ENCODE results near the gene STXBP1. TPM values are rescaled to one million over a fixed set of nuclear protein-coding genes. Genes with fewer than 3 reads are reported as not detected.

The STXBP1 gene
- polyA plus RNA-seq, 3 donors: 0.27 to 0.59 TPM; not detected in 1

GRCh38 chr9:127611603-127611898 lies 526 bp upstream of the STXBP1 start:
- H3K27ac Mint-ChIP-seq: peak overlapping the region in 6 of 7 donors; percentile 76 to 88 (median 82)
- H3K27me3 Mint-ChIP-seq (ENCODE audit: low read depth in 3 of 3): peaks cover 42 to 56% (median 51%) of the 10 kb centered on the region in 3 donors
- H3K9me3 Mint-ChIP-seq: peaks cover 0 to 8% (median 0%) of the 10 kb centered on the region in 7 donors
- H3K27me3 ChIP-seq (ENCODE audit: control insufficient read depth in 2 of 2, insufficient read depth in 2 of 2, low read length in 2 of 2): peaks cover 17 to 30% of the 10 kb centered on the region in 2 donors
- peak overlapping the region; percentile 82 for H3K4me2 ChIP-seq (replicated peaks; ENCODE audit: extremely low read depth, low read length, poor library complexity, severe bottlenecking)
- H3K4me3 ChIP-seq (replicated peaks in 1 of 3; ENCODE audit: low read depth in 2 of 3, low read length in 3 of 3): peak overlapping the region; percentile 48 to 83 (median 56)
- DNase-seq: no peak
- WGBS (ENCODE audit: insufficient coverage): under 1% methylated on average over 11 of the region's 11 CpGs
- peak overlapping the region in 1 of 2 donors; percentile 56 for H3K27ac ChIP-seq (ENCODE audit: low read depth in 1 of 2, low read length in 2 of 2)
- no peaks in the 10 kb centered on the region for H3K36me3 ChIP-seq (replicated peaks in 1 of 2; ENCODE audit: control insufficient read depth in 1 of 2, insufficient read depth in 2 of 2, low read length in 2 of 2)
- H3K9ac ChIP-seq (ENCODE audit: insufficient read depth, low read length, poor library complexity, severe bottlenecking): peak overlapping the region; percentile 63
- no peaks in the 10 kb centered on the region for H3K79me2 ChIP-seq (ENCODE audit: insufficient read depth, low read length)
- H4K20me1 ChIP-seq (ENCODE audit: insufficient read depth, low read length): no peaks in the 10 kb centered on the region
- peaks cover 42 to 49% of the 10 kb centered on the region in 2 donors for H3K4me1 ChIP-seq (ENCODE audit: control insufficient read depth in 1 of 2, insufficient read depth in 2 of 2, low read length in 2 of 2)
- peaks cover 5% of the 10 kb centered on the region in 2 donors for H3K36me3 Mint-ChIP-seq
- no peak for TF ChIP-seq CTCF (IDR thresholded peaks at IDR 0.05)
- peak overlapping the region; percentile 91 to 94 for H3K4me3 Mint-ChIP-seq
- peaks cover 37% of the 10 kb centered on the region for H3K4me1 Mint-ChIP-seq
- intact Hi-C loops (cut with micrococcal nuclease): loop anchor here in 1 of 2 donors (10.0 kb wide), 1 partner anchor 113 kb away; no protein-coding TSS in a partner anchor
- peak overlapping the region; percentile 82 for H2AFZ ChIP-seq (ENCODE audit: insufficient read depth, low read depth, low read length, poor library complexity, severe bottlenecking)
- no peaks in the 10 kb centered on the region for H3K9me3 ChIP-seq (replicated peaks in 1 of 2; ENCODE audit: control insufficient read depth in 1 of 2, insufficient read depth in 1 of 2, low read length in 2 of 2)

- H3K36me3 ChIP-seq (replicated peaks in 1 of 2; ENCODE audit: control insufficient read depth in 1 of 2, insufficient read depth in 2 of 2, low read length in 2 of 2): no peaks in the 10 kb centered on the region
- intact Hi-C loops (cut with micrococcal nuclease): loop anchor here in 1 of 2 donors (10.0 kb wide), 1 partner anchor 112 kb away; no protein-coding TSS in a partner anchor
- no peaks in the 10 kb centered on the region for H3K9me3 ChIP-seq (replicated peaks in 1 of 2; ENCODE audit: control insufficient read depth in 1 of 2, insufficient read depth in 1 of 2, low read length in 2 of 2)
- Mint-ChIP-seq H3K4me1 (peaks cover 22% of the 10 kb centered on the region), H3K9me3 (peaks cover 0 to 8% (median 0%) of the 10 kb centered on the region in 7 donors), H3K4me3 (peak overlapping the region; percentile 68 to 91), H3K27ac (peak overlapping the region in 1 of 7 donors; percentile 57), H3K27me3 (ENCODE audit: low read depth in 3 of 3) (peaks cover 43 to 56% (median 52%) of the 10 kb centered on the region in 3 donors), H3K36me3 (peaks cover 5% of the 10 kb centered on the region in 2 donors)
- H3K4me2 ChIP-seq (replicated peaks; ENCODE audit: extremely low read depth, low read length, poor library complexity, severe bottlenecking): peak overlapping the region; percentile 82
- no peak overlapping the region for H3K9ac ChIP-seq (ENCODE audit: insufficient read depth, low read length, poor library complexity, severe bottlenecking)
- H4K20me1 ChIP-seq (ENCODE audit: insufficient read depth, low read length): no peaks in the 10 kb centered on the region
- peak overlapping the region in 2 of 3 experiments; percentile 28 to 83 for H3K4me3 ChIP-seq (replicated peaks in 1 of 3; ENCODE audit: low read depth in 2 of 3, low read length in 3 of 3)
- peak in 1 of 3 donors; percentile 10 for DNase-seq
- no peaks in the 10 kb centered on the region for H3K79me2 ChIP-seq (ENCODE audit: insufficient read depth, low read length)
- H3K27ac ChIP-seq (ENCODE audit: low read depth in 1 of 2, low read length in 2 of 2): no peak overlapping the region
- H3K27me3 ChIP-seq (ENCODE audit: control insufficient read depth in 2 of 2, insufficient read depth in 2 of 2, low read length in 2 of 2): peaks cover 17 to 31% of the 10 kb centered on the region in 2 donors
- WGBS (ENCODE audit: insufficient coverage): 0% methylated on average over 35 of the region's 41 CpGs
- TF ChIP-seq CTCF (IDR thresholded peaks at IDR 0.05): no peak
- H3K4me1 ChIP-seq (ENCODE audit: control insufficient read depth in 1 of 2, insufficient read depth in 2 of 2, low read length in 2 of 2): peaks cover 27 to 34% of the 10 kb centered on the region in 2 donors
- H2AFZ ChIP-seq (ENCODE audit: insufficient read depth, low read depth, low read length, poor library complexity, severe bottlenecking): peak overlapping the region; percentile 77
Measured at GRCh38 chr9:127612939-127613582, 984 bp downstream of the STXBP1 start.
